ENCODE results near the gene REEP3.

The REEP3 gene

DNA sequence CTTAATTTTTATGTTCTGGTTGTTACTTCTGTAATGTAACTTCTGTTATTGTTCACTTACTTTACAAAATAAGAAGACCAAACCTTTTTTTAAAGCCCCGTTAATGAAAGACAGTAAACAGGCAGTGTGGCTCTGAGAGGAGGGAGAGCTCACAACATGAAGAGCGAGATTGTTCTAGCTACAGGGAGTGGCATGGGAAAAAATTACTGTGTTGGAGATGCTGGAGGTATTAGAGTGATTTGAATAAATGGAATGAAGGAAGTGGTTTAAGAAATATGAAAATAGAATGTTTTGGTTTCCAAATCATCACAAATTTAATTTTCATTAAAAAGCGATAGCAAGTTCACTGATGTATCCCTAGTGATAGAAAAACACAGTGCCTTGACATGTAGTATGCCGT is 31.8 kb downstream of the REEP3 start:
- no peak overlapping the region for H3K4me3 ChIP-seq (ENCODE audit: control insufficient read depth, low read depth, low read length)
- TF ChIP-seq, protein P1, sequence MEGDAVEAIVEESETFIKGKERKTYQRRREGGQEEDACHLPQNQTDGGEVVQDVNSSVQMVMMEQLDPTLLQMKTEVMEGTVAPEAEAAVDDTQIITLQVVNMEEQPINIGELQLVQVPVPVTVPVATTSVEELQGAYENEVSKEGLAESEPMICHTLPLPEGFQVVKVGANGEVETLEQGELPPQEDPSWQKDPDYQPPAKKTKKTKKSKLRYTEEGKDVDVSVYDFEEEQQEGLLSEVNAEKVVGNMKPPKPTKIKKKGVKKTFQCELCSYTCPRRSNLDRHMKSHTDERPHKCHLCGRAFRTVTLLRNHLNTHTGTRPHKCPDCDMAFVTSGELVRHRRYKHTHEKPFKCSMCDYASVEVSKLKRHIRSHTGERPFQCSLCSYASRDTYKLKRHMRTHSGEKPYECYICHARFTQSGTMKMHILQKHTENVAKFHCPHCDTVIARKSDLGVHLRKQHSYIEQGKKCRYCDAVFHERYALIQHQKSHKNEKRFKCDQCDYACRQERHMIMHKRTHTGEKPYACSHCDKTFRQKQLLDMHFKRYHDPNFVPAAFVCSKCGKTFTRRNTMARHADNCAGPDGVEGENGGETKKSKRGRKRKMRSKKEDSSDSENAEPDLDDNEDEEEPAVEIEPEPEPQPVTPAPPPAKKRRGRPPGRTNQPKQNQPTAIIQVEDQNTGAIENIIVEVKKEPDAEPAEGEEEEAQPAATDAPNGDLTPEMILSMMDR (conservative IDR thresholded peaks at IDR 0.05; ENCODE audit: control insufficient read depth, insufficient read depth, low read depth, low read length) = no peak
- peak; percentile 80 for DNase-seq (ENCODE audit: low read depth)

DNA sequence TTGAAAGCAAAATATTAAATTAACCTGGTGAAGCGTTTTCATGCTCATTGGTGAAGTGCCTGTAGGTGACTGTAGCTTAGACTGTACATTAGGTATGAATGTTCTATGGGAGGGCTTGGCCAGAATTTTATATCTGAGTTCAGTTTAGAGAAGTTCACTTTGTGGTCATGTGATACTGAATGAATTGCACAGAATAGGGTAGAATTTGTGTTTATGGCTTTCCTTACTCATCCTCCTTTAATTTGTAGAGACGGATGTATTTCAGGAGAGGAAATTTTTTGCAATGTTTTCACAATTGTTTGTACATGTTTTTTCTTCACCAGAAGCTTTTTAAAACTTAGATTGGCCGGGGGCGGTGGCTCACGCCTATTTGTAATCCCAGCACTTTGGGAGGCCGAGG is 32.3 kb downstream of the REEP3 start:
- H3K4me3 ChIP-seq (ENCODE audit: control insufficient read depth, low read depth, low read length) = no peak overlapping the region
- DNase-seq (ENCODE audit: low read depth) = peak; percentile 61
- TF ChIP-seq, protein P1 (conservative IDR thresholded peaks at IDR 0.05; ENCODE audit: control insufficient read depth, insufficient read depth, low read depth, low read length) = no peak

- no peak overlapping the region for H3K4me3 ChIP-seq (ENCODE audit: control insufficient read depth, low read depth, low read length)
- TF ChIP-seq, protein P1 (conservative IDR thresholded peaks at IDR 0.05; ENCODE audit: control insufficient read depth, insufficient read depth, low read depth, low read length) = no peak
- peak; percentile 93 for DNase-seq (ENCODE audit: low read depth)
Observed at GRCh38 chr10:63554657-63555056, 33.5 kb downstream of the REEP3 start.

GRCh38 chr10:63555330-63555729 is 34.1 kb downstream of the REEP3 start:
- no peak for DNase-seq (ENCODE audit: low read depth)
- TF ChIP-seq, protein P1 (conservative IDR thresholded peaks at IDR 0.05; ENCODE audit: control insufficient read depth, insufficient read depth, low read depth, low read length) = no peak
- H3K4me3 ChIP-seq (ENCODE audit: control insufficient read depth, low read depth, low read length) = no peak overlapping the region

- TF ChIP-seq, protein P1 (conservative IDR thresholded peaks at IDR 0.05; ENCODE audit: control insufficient read depth, insufficient read depth, low read depth, low read length) = no peak
- H3K4me3 ChIP-seq (ENCODE audit: control insufficient read depth, low read depth, low read length) = no peak overlapping the region
- no peak for DNase-seq (ENCODE audit: low read depth)
Observed at GRCh38 chr10:63558132-63558784, 37.1 kb downstream of the REEP3 start.

- H3K4me3 ChIP-seq (ENCODE audit: control insufficient read depth, low read depth, low read length) = no peak overlapping the region
- TF ChIP-seq, protein P1 (conservative IDR thresholded peaks at IDR 0.05; ENCODE audit: control insufficient read depth, insufficient read depth, low read depth, low read length) = no peak
- DNase-seq (ENCODE audit: low read depth) = no peak
Observed at GRCh38 chr10:63561341-63561740, 40.1 kb downstream of the REEP3 start.

GRCh38 chr10:63562391-63562790 is 41.2 kb downstream of the REEP3 start:
- DNase-seq (ENCODE audit: low read depth) = no peak
- no peak overlapping the region for H3K4me3 ChIP-seq (ENCODE audit: control insufficient read depth, low read depth, low read length)
- TF ChIP-seq, protein P1 (conservative IDR thresholded peaks at IDR 0.05; ENCODE audit: control insufficient read depth, insufficient read depth, low read depth, low read length) = no peak
